Endothelial cell of umbilical vein (primary cell): Measurements from ENCODE around the gene CASK. TPM values are rescaled to one million over a fixed set of nuclear protein-coding genes. Genes with fewer than 3 reads are reported as not detected.

Source experiments
- BruUV-seq: library from RNA; stranded (reverse); fragments of 400-500 nt; replicated peaks from 2 replicates; lab custom pipeline; 2021; lab: Mats Ljungman, UMichigan
- CTCF ChIA-PET: fragments of 300-600, 350-600 bp; sonication (Branson Sonifier 250); formaldehyde crosslinking; loops from one replicate; lab custom pipeline; 2021; ENCODE audit warnings: antibody characterized with exemption, inconsistent platforms; lab: Charles Lee
- POLR2A ChIA-PET: fragments of 300-600, 350-600 bp; sonication (Branson Sonifier 250); formaldehyde crosslinking; loops from one replicate; lab custom pipeline; 2021; ENCODE audit warnings: antibody characterized with exemption, inconsistent platforms; lab: Charles Lee
- DNase-seq: peaks from one replicate; pipeline ENCODE4 v3.0.0-alpha.2; 2011; ENCODE audit warnings: low read depth, low spot score
- FAIRE-seq: peaks from 2 replicates; lab custom pipeline; 2011; peaks lifted over from hg19 to GRCh38; lab: Jason Lieb, UNC
- H2AFZ ChIP-seq: 2 replicates; pipeline ENCODE4 v1.6.0; 2012; ENCODE audit warnings: low read depth, low read length, control low read depth, inconsistent platforms
- H3K27ac ChIP-seq: 2 replicates; pipeline ENCODE4 v1.5.1; 2011; ENCODE audit warnings: low read depth, mild to moderate bottlenecking, control low read depth, low read length, moderate library complexity; ENCODE audit not compliant: insufficient read depth
- H3K27me3 ChIP-seq, 2 experiments: 2 replicates each; pipeline versions ENCODE4 v1.6.0 to v1.6.1; 2011; ENCODE audit warnings: low read length in 2 of 2, mixed read lengths in 1 of 2; ENCODE audit not compliant: control insufficient read depth in 2 of 2, insufficient read depth in 2 of 2
- H3K36me3 ChIP-seq, 2 experiments: 2 replicates in 1 of 2; 3 replicates in 1 of 2; pipeline ENCODE4 v1.5.1; 2011; ENCODE audit warnings: low read length in 2 of 2, mild to moderate bottlenecking in 1 of 2, moderate library complexity in 1 of 2; ENCODE audit not compliant: control insufficient read depth in 2 of 2, insufficient read depth in 2 of 2; ENCODE audit errors: extremely low read depth in 1 of 2
- H3K4me1 ChIP-seq: 3 replicates; pipeline ENCODE4 v1.5.1; 2011; ENCODE audit warnings: mild to moderate bottlenecking, low read length; ENCODE audit not compliant: control insufficient read depth, insufficient read depth; ENCODE audit errors: extremely low read depth
- H3K4me2 ChIP-seq: 2 replicates; pipeline ENCODE4 v1.6.1; 2011; ENCODE audit warnings: low read length, control low read depth, mixed read lengths; ENCODE audit not compliant: insufficient read depth
- H3K4me3 ChIP-seq, 3 experiments: fragments of 200-600 bp in 1 of 3; sonication (generic), shearing (Covaris generic) in 1 of 3; replicated peaks in 1 of 3; 2 replicates each; pipeline ENCODE4 v1.5.1; 2011 to 2016; ENCODE audit warnings: control low read depth in 3 of 3, low read length in 3 of 3, mild to moderate bottlenecking in 2 of 3, inconsistent platforms in 1 of 3, low read depth in 1 of 3, moderate library complexity in 1 of 3; ENCODE audit not compliant: insufficient read depth in 1 of 3
- H3K79me2 ChIP-seq: 2 replicates; pipeline ENCODE4 v1.6.0; 2012; ENCODE audit warnings: low read length, inconsistent platforms; ENCODE audit not compliant: control insufficient read depth, insufficient read depth
- H3K9ac ChIP-seq: replicated peaks from 2 replicates; pipeline ENCODE3; 2011; ENCODE audit warnings: low read length, control low read depth; ENCODE audit not compliant: insufficient read depth; ENCODE audit errors: extremely low read depth
- H3K9me1 ChIP-seq: replicated peaks from 3 replicates; pipeline ENCODE4 v1.6.0; 2011; ENCODE audit warnings: mild to moderate bottlenecking, low read length; ENCODE audit not compliant: control insufficient read depth, insufficient read depth; ENCODE audit errors: extremely low read depth
- H3K9me3 ChIP-seq: replicated peaks from 2 replicates; pipeline ENCODE4 v1.5.1; 2012; ENCODE audit warnings: low read length, inconsistent platforms; ENCODE audit not compliant: control insufficient read depth, insufficient read depth
- H4K20me1 ChIP-seq: replicated peaks from 2 replicates; pipeline ENCODE3; 2011; ENCODE audit warnings: mild to moderate bottlenecking, low read length; ENCODE audit not compliant: control insufficient read depth, insufficient read depth; ENCODE audit errors: extremely low read depth
- FOS ChIP-seq: IDR thresholded peaks from 2 replicates; pipeline ENCODE4 v1.6.1; 2011; ENCODE audit warnings: mild to moderate bottlenecking, low read length, moderate library complexity, borderline replicate concordance; ENCODE audit not compliant: insufficient read depth
- GATA2 ChIP-seq: IDR thresholded peaks from 2 replicates; pipeline ENCODE4 v1.7.0; 2011; ENCODE audit warnings: low read depth, mild to moderate bottlenecking, moderate library complexity, mixed read lengths, low read length; ENCODE audit not compliant: insufficient read length, insufficient read depth
- JUN ChIP-seq: IDR thresholded peaks from 2 replicates; pipeline ENCODE4 v1.6.1; 2011; ENCODE audit warnings: borderline replicate concordance, low read depth; ENCODE audit not compliant: insufficient read length, insufficient read depth
- MAX ChIP-seq: IDR thresholded peaks from 2 replicates; pipeline ENCODE4 v1.6.1; 2011; ENCODE audit not compliant: insufficient read depth, insufficient read length
- MYC ChIP-seq: IDR thresholded peaks from one replicate; pipeline ENCODE4 v1.6.1; 2011; ENCODE audit warnings: mild to moderate bottlenecking, low read depth, low read length
- POLR2A ChIP-seq: IDR thresholded peaks from 2 replicates; pipeline ENCODE4 v1.6.1; 2012; ENCODE audit warnings: low read depth, mild to moderate bottlenecking, control low read depth, low read length
- POLR2AphosphoS5 ChIP-seq: IDR thresholded peaks from 2 replicates; pipeline ENCODE4 v1.6.1; 2012; ENCODE audit warnings: low read depth, mild to moderate bottlenecking, control low read depth, low read length, moderate library complexity; ENCODE audit not compliant: insufficient read depth
- dilution Hi-C: fragments of 300-500 bp; cut with MboI; formaldehyde crosslinking; loops from one replicate; pipeline ENCODE4 v1.15.0; 2019; ENCODE audit warnings: low sequenced_read_pairs; ENCODE audit not compliant: extremely low pct_ligation_motif_present
- intact Hi-C: fragments of 100-400 bp; cut with micrococcal nuclease; formaldehyde crosslinking; loops from one replicate; pipeline ENCODE4 v1.10.0; 2022
- polyA plus RNA-seq, 4 experiments: library from polyadenylated mRNA; depleted of rRNA in 3 of 4; stranded (reverse) in 3 of 4; unstranded in 1 of 4; fragments of >200 nt; gene quantifications; 2 replicates each; pipeline versions ENCODE4 v1.2.1 to v1.2.3, GENCODE V29; 2011 to 2012; ENCODE audit warnings: missing spikeins in 1 of 4
- total RNA-seq: library from RNA; stranded (reverse); gene quantifications from 2 replicates; pipeline ENCODE4 v1.2.3, GENCODE V29; 2021

CASK gene
- total and polyA plus RNA-seq, 2 donors (not counting 3 experiments of a cell fraction or from before 2014, with no cell fraction given) = 6.4 to 30.4 TPM

- H3K9ac ChIP-seq = no peak overlapping the region
- ChIA-PET POLR2A (no interaction called here), CTCF (no interaction called here)
- dilution Hi-C loops (no loop called here), intact Hi-C loops (no loop called here)
- H3K9me3 ChIP-seq = no peaks in the 10 kb centered on the region
- TF ChIP-seq POLR2AphosphoS5 (no peak), MYC (no peak), GATA2 (no peak), JUN (no peak), FOS (no peak)
- no peaks in the 10 kb centered on the region for H3K36me3 ChIP-seq
- no peaks in the 10 kb centered on the region for H3K79me2 ChIP-seq
- no peak overlapping the region for H3K4me3 ChIP-seq
- H3K9me1 ChIP-seq = no peaks in the 10 kb centered on the region
- H3K4me2 ChIP-seq = no peak overlapping the region
- H3K27ac ChIP-seq = no peak overlapping the region
- DNase-seq (no peak), FAIRE-seq (no peak)
- no TSS peak for BruUV-seq
- no peaks in the 10 kb centered on the region for H3K27me3 ChIP-seq
- H2AFZ ChIP-seq = no peak overlapping the region
- H4K20me1 ChIP-seq = no peaks in the 10 kb centered on the region
- H3K4me1 ChIP-seq = no peaks in the 10 kb centered on the region
Observed at GRCh38 chrX:41732260-41732659, 191.1 kb downstream of the CASK start.

GRCh38 chrX:41730081-41730480, 193.3 kb downstream of the CASK start:
- Histone ChIP-seq H3K4me1 (no peaks in the 10 kb centered on the region), H3K27me3 (no peaks in the 10 kb centered on the region), H3K9ac (no peak overlapping the region), H3K27ac (no peak overlapping the region), H3K9me1 (no peaks in the 10 kb centered on the region), H3K79me2 (no peaks in the 10 kb centered on the region), H3K36me3 (no peaks in the 10 kb centered on the region), H3K9me3 (no peaks in the 10 kb centered on the region), H3K4me2 (no peak overlapping the region), H2AFZ (no peak overlapping the region), H4K20me1 (no peaks in the 10 kb centered on the region), H3K4me3 (no peak overlapping the region)
- BruUV-seq = no TSS peak
- CTCF ChIA-PET = no interaction called here
- POLR2A ChIA-PET = no interaction called here
- dilution Hi-C loops = no loop called here
- intact Hi-C loops = no loop called here
- TF ChIP-seq MAX (no peak), MYC (no peak), GATA2 (no peak), POLR2A (no peak), POLR2AphosphoS5 (no peak)
- FAIRE-seq (peak; percentile 69), DNase-seq (no peak)
